GM19468 (cell line): ENCODE measurements around the gene WNT3A.
"Not testable (repeated sequence)": the region's sequence is repeated elsewhere in the genome, so short reads cannot be mapped to it uniquely, and the experiment has no call there.

ENCODE experiments used
- ATAC-seq: cut with Tn5 transposase; IDR thresholded peaks from one replicate; pipeline ENCODE4 v1.9.1; 2021; ENCODE audit warnings: mild to moderate bottlenecking, moderate library complexity, moderate number of reproducible peaks; ENCODE audit not compliant: unreplicated experiment; ENCODE audit errors: extremely low read depth

The WNT3A gene

GRCh38 chr1:228006786-228007048 lies at the start of gene WNT3A:
Gene WNT3A (plus strand): TSS chr1:228006998. CDS start chr1:228007129, 131 bp downstream.
- no peak for ATAC-seq

DNA sequence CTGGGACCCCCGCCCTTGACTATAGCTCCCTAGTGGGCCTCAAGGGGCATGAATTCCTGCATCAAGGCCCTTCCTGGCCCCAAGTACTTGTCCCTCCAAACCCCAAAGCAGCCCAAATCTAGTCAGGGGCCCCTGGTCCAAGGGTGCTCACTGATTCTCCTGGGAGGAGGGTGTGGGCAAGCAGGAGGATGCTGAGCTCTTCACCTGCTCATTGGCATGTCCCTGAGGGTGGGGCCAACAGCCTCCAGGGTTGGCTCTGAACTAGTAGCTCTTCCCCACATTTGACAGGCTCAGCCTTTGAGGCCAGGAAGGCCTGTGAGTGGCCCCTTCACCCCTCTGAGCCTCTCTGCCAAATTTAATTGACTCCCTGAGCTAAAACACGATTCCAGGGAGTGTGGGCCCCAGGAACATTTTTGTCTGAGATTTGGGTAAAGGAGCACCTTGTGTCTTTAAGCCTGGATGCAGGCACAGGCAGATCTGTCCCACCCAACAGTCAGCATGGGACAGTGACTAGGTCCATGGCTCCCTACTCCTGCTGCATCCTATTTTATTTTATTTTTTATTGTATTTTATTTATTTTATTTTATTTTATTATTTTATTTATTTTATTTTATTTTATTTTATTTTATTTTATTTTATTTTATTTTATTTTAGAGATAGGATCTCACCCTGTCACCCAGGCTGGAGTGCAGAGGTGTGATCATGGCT lies 48.0 kb upstream of the WNT3A start:
- no peak for ATAC-seq

DNA sequence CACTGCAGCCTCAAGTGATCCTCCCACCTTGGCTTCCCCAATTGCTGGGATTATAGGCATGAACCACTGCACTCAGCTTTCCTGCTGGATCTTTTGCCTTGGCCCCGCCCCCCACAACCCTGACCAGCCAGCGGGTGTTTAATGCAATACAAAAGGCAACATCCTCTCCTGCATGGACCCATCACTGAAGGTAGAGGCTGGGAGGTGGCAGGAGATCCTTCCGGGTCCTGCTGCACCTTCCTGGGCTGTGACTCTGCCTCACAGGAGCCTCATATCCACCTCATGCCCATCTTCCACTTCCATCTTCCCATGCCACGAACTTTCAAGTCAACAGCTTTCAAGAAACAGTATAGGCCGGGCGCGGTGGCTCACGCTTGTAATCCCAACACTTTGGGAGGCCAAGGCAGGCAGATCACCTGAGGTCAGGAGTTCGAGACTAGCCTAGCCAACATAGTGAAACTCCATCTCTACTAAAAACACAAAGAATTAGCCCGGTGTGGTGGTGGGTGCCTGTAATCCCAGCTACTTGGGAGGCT lies 47.4 kb upstream of the WNT3A start:
- no peak for ATAC-seq

DNA sequence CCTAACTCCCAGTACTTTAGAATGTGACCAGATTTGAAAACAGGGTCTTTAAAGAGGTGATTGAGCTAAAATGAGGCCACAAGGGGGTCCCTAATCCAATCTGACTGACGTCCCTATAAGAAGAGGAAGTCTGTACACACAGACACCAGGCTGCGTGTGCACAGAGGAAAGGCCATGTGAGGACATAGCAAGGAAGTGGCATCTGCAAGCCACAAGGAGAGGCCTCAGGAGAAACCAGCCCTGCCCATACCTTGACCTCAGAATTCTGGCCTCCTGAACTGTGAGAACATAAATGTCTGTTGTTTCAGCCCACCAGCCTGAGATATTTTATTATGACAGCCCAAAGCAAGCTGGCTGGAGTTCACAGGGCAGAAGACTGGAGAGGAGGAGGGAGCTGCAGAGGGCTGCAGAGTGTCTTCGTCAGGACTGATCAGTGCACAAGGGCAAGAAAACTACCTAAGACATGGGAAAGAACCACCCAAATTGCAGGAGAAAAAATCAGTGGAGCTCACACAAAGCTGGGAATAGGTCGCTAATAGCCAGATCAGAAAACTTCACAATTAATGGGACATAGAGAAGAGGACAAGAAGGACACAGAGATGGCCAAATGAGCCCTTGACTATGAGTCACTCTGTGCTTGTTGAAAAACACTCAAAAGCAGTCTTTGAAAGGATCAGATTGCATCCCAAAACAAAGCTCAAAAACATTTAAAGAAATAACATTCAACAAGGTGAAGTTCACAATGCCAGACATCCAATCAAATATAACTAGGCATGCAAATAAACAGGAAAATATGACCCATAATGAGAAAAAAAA lies 44.9 kb upstream of the WNT3A start:
- ATAC-seq: no peak

- ATAC-seq: not testable (repeated sequence)
Measured at GRCh38 chr1:227966733-227967132, 40.1 kb upstream of the WNT3A start.

DNA sequence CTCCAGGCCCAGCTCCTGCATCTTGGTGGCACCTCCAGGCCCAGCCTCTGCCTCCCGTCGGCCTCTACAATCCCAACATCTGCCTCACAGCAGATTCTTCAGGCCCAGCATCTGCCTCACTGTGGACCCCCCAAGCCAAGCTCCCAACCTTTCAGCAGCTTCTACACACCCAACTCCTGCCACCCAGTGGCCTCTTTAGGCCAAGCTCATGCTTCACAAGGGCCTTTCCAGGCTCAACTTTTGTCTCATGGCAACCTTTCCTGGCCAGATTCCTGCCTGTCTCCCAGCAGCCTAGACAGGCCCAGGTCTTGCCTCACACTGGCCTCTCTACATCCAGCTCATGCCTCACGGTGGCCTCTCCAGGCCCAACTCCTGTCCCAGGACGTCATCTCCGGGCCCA lies 39.0 kb upstream of the WNT3A start:
- not testable (repeated sequence) for ATAC-seq

DNA sequence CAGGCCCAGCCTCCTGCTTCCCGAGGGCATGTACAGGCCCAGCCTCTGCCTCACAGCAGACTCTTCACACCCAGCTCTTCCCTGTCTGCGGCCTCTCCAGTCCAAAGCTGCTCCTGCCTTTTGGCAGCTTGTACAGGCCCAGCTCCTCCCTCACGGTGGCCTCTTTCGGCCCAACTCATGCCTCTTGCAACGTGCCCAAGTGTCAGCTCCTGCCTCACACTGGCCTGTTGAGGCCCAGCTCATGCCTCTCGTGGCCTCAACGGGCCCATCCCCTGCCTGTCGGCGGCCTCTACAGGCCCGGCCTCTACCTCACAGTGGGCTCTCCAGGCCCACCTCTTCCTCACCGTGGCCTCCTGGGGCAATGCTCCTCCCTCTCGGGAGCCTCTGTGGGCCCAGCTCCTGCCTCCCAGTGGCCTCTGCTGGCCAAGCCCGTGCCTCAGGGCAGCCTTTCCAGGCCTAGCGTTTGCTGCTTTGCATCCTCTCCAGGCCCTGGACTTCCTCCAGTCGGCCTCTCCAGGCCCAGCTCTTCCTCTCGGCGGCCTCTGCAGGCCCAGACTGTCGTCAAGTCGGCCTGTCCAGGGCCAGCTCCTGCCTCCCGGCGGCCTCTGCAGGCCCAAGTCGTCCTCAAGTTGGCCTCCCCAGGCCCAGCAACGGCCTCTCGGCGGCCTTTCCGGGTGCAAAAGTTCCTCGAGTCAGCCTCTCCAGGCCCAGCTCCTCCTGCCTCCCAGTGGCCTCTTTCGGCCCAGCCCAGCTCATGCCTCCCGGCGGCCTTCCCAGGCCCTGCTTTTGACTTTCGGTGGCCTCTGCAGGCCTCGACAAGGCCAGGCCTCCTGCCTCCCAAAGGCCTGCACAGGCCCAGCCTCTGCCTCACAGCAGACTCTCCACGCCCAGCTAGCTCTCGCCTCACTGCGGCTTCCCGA lies 36.5 kb upstream of the WNT3A start:
- not testable (repeated sequence) for ATAC-seq

- not testable (repeated sequence) for ATAC-seq
Measured at GRCh38 chr1:227971216-227971615, 35.6 kb upstream of the WNT3A start.

- ATAC-seq: not testable (repeated sequence)
Measured at GRCh38 chr1:227971643-227972282, 35.0 kb upstream of the WNT3A start.

- not testable (repeated sequence) for ATAC-seq
Measured at GRCh38 chr1:227972283-227972679, 34.5 kb upstream of the WNT3A start.

- ATAC-seq: not testable (repeated sequence)
Measured at GRCh38 chr1:227972843-227973374, 33.9 kb upstream of the WNT3A start.

DNA sequence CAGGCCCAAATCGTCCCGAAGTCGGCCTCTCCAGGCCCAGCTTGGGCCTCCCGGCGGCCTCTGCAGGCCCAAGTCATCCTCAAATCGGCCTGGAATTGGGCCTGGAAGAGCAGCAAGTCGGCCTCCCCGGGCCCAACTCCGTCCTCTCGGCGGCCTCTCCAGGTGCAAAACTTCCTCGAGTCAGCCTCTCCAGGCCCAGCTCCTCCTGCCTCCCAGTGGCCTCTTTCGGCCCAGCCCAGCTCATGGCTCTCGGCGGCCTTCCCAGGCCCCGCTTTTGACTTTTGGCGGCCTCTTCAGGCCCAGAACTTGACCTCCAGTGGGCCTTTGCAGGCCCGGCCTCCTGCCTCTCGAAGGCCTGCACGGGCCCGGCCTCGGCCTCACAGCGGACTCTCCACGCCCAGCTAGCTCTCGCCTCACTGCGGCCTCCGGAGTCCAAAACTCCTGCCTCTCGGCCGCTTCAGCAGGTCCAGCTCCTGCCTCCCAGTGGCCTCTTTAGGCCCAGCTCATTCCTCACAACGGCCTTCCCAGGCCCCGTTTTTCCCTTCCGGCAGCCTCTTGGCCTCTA lies 33.0 kb upstream of the WNT3A start:
- ATAC-seq: not testable (repeated sequence)

DNA sequence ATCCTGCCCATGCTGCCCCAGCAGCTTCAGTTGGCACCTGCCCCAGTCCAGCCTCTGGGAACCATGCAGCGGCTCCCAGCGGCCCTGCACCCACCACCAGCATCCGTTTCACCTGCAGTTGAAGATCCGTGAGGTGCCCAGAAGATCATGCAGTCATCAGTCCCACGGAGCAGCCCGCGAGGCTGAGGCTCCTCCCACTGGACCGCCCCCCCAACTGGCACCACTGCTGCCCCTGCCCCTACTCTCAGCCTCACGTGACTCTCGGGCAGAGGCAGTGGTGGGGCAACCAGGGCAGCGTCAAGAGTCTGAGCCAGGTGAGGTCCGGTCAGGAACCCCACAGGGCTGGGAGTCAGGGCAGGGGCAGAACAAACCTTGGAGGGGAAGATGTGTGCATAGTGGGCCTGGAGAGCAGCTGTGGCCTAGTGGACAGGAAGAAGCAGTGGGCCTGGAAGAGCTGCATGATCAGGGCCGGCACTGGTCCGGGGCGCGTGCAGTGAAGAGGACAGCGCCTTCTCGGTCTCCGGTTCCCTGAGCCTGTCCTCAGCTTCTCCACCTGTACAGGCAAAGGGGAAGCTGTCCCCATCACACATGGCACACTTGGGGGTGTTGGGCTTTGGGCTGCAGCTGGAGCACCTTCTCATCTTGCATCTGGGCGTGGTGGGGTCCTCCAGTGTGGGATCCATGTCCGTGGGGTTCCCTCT lies 31.1 kb upstream of the WNT3A start:
- ATAC-seq: not testable (repeated sequence)

GRCh38 chr1:227987181-227987580 lies 19.6 kb upstream of the WNT3A start:
- no peak for ATAC-seq

DNA sequence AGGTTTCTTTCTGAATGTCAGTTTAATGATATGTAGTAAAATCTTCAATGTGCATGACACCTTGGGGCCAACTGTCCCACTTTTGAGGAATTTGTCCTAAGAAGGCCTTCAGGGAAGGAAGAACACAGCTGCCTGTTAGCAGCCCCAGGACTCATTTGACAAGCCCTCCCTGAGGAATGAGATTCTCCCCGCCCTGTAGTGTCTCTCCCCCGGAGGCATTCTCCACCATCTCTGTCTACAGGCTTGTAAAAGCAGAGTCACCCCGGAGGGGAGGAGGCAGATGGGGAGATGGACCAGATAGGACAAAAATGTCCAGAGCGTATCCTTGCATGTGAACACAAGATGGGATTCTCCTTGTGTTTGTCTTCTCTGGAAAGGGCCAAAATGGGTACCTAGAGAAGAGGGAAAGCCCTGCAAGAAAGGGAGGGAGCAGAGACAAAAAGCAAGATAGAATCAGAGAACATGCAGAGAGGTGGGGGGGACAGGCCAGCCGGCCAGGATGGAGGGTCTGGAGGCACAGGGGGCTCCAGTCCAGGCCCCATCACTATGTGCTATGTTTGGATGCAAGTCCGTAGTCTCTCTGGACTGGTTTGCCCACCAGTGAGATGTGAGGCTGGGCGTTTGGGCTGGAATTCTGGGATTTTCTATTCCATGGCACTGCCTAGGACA lies 12.0 kb upstream of the WNT3A start:
- no peak for ATAC-seq

- no peak for ATAC-seq
Measured at GRCh38 chr1:227996187-227996950, 10.4 kb upstream of the WNT3A start.

GRCh38 chr1:227998374-227999055 lies 8.3 kb upstream of the WNT3A start:
- ATAC-seq: no peak
